H1 (cell line): Measurements from ENCODE around the gene TIMP3. TPM values are rescaled to one million over a fixed set of nuclear protein-coding genes. Genes with fewer than 3 reads are reported as not detected.

Experiments used
- CTCF ChIA-PET: fragments of 300-600 bp; sonication (Branson Sonifier 250); formaldehyde crosslinking; loops from one replicate; lab custom pipeline; 2021; ENCODE audit not compliant: partially characterized antibody; lab: Charles Lee
- POLR2A ChIA-PET: fragments of 300-600 bp; sonication (Branson Sonifier 250); formaldehyde crosslinking; loops from one replicate; lab custom pipeline; 2021; ENCODE audit warnings: inconsistent platforms; ENCODE audit not compliant: partially characterized antibody; lab: Charles Lee
- DNase-seq, 2 experiments: peaks; one replicate each; pipeline versions ENCODE4 v3.0.0 to v3.0.0-alpha.2; 2010 to 2022; ENCODE audit warnings: low spot score in 2 of 2, low read depth in 1 of 2, mixed read lengths in 1 of 2
- FAIRE-seq: peaks from 2 replicates; lab custom pipeline; 2011; peaks lifted over from hg19 to GRCh38; lab: Jason Lieb, UNC
- H2AFZ ChIP-seq: 2 replicates; pipeline ENCODE4 v1.8.1; 2012; ENCODE audit warnings: low read length, inconsistent platforms
- H2AK5ac ChIP-seq: 2 replicates; pipeline ENCODE4 v1.6.1; 2013; ENCODE audit warnings: low read depth, low read length
- H2BK120ac ChIP-seq: replicated peaks from 2 replicates; pipeline ENCODE3; 2013; ENCODE audit warnings: low read depth, low read length, inconsistent platforms
- H2BK12ac ChIP-seq: 2 replicates; pipeline ENCODE4 v1.6.1; 2013; ENCODE audit warnings: low read depth, low read length
- H2BK15ac ChIP-seq: 2 replicates; pipeline ENCODE4 v1.6.1; 2013; ENCODE audit warnings: low read length
- H2BK20ac ChIP-seq: 2 replicates; pipeline ENCODE4 v1.6.1; 2013; ENCODE audit warnings: low read length
- H2BK5ac ChIP-seq: 2 replicates; pipeline ENCODE4 v1.6.1; 2013; ENCODE audit warnings: low read depth, low read length
- H3K14ac ChIP-seq: 2 replicates; pipeline ENCODE4 v1.6.1; 2013; ENCODE audit warnings: inconsistent platforms; ENCODE audit not compliant: insufficient read length
- H3K18ac ChIP-seq: 2 replicates; pipeline ENCODE4 v1.6.1; 2013; ENCODE audit warnings: low read length; ENCODE audit errors: extremely low read depth
- H3K23ac ChIP-seq: 2 replicates; pipeline ENCODE4 v1.6.1; 2013; ENCODE audit warnings: inconsistent platforms; ENCODE audit not compliant: insufficient read length
- H3K23me2 ChIP-seq: 2 replicates; pipeline ENCODE4 v1.6.1; 2013; ENCODE audit warnings: low read depth, low read length
- H3K27ac ChIP-seq: 2 replicates; pipeline ENCODE4 v1.6.1; 2011; ENCODE audit warnings: low read depth, low read length, inconsistent platforms
- H3K27me3 ChIP-seq, 4 experiments: replicated peaks in 1 of 4; 1 replicate in 1 of 4; 2 replicates in 3 of 4; pipeline versions ENCODE4 v1.6.1 to v1.8.1; 2011 to 2013; ENCODE audit warnings: low read length in 3 of 4, mild to moderate bottlenecking in 3 of 4, inconsistent platforms in 2 of 4, mixed read lengths in 2 of 4, moderate library complexity in 1 of 4; ENCODE audit not compliant: control insufficient read depth in 3 of 4, insufficient read depth in 3 of 4; ENCODE audit errors: extremely low read depth in 1 of 4
- H3K36me3 ChIP-seq, 4 experiments: 2 replicates each; pipeline versions ENCODE4 v1.6.1 to v1.8.1; 2011 to 2013; ENCODE audit warnings: mild to moderate bottlenecking in 4 of 4, low read length in 3 of 4, moderate library complexity in 2 of 4, control low read depth in 1 of 4, inconsistent platforms in 1 of 4; ENCODE audit not compliant: insufficient read depth in 4 of 4, control insufficient read depth in 2 of 4
- H3K4ac ChIP-seq: replicated peaks from 2 replicates; pipeline ENCODE3; 2013; ENCODE audit warnings: low read length, low read depth, mixed read lengths, inconsistent platforms; ENCODE audit not compliant: insufficient read length
- H3K4me1 ChIP-seq, 4 experiments: replicated peaks in 1 of 4; 1 replicate in 1 of 4; 2 replicates in 3 of 4; pipeline versions ENCODE4 v1.6.1 to v1.8.1; 2011 to 2013; ENCODE audit warnings: low read length in 3 of 4, inconsistent platforms in 2 of 4, mixed read lengths in 1 of 4; ENCODE audit not compliant: insufficient read depth in 4 of 4, control insufficient read depth in 3 of 4
- H3K4me2 ChIP-seq, 2 experiments: 2 replicates each; pipeline versions ENCODE4 v1.6.1 to v1.8.1; 2011 to 2013; ENCODE audit warnings: low read depth in 2 of 2, low read length in 2 of 2, control low read depth in 1 of 2, inconsistent platforms in 1 of 2, mild to moderate bottlenecking in 1 of 2; ENCODE audit not compliant: insufficient read depth in 1 of 2
- H3K4me3 ChIP-seq, 4 experiments: fragments of 200-600, 300-600 bp in 1 of 4; sonication (generic), shearing (Covaris generic), sonication (Bioruptor Twin) in 1 of 4; 2 replicates each; pipeline versions ENCODE4 v1.5.1 to v1.8.1; 2011 to 2016; ENCODE audit warnings: low read length in 4 of 4, low read depth in 3 of 4, control low read depth in 2 of 4, inconsistent platforms in 2 of 4, mild to moderate bottlenecking in 2 of 4, mixed read lengths in 1 of 4, moderate library complexity in 1 of 4; ENCODE audit not compliant: insufficient read depth in 2 of 4; ENCODE audit errors: extremely low read depth in 1 of 4
- H3K56ac ChIP-seq: replicated peaks from 2 replicates; pipeline ENCODE3; 2013; ENCODE audit warnings: low read depth, mild to moderate bottlenecking, mixed read lengths, low read length, inconsistent platforms; ENCODE audit not compliant: insufficient read length
- H3K79me1 ChIP-seq: 2 replicates; pipeline ENCODE4 v1.6.1; 2013; ENCODE audit warnings: low read depth, low read length, control low read depth
- H3K79me2 ChIP-seq, 2 experiments: 2 replicates each; pipeline versions ENCODE4 v1.6.1 to v1.8.1; 2012 to 2013; ENCODE audit warnings: low read length in 2 of 2, mild to moderate bottlenecking in 2 of 2, inconsistent platforms in 1 of 2; ENCODE audit not compliant: insufficient read depth in 2 of 2, control insufficient read depth in 1 of 2
- H3K9ac ChIP-seq, 4 experiments: replicated peaks in 1 of 4; 1 replicate in 1 of 4; 2 replicates in 3 of 4; pipeline versions ENCODE4 v1.6.1 to v1.8.1; 2011 to 2013; ENCODE audit warnings: low read depth in 3 of 4, low read length in 3 of 4, control low read depth in 2 of 4, mild to moderate bottlenecking in 2 of 4, moderate library complexity in 2 of 4, inconsistent platforms in 1 of 4; ENCODE audit errors: extremely low read depth in 1 of 4
- H3K9me3 ChIP-seq, 2 experiments: 2 replicates each; pipeline versions ENCODE4 v1.6.1 to v1.8.1; 2012 to 2013; ENCODE audit warnings: mild to moderate bottlenecking in 2 of 2, moderate library complexity in 2 of 2, control low read depth in 1 of 2, inconsistent platforms in 1 of 2, low read depth in 1 of 2, low read length in 1 of 2, mixed read lengths in 1 of 2; ENCODE audit not compliant: insufficient read depth in 2 of 2
- H4K20me1 ChIP-seq, 2 experiments: replicated peaks in 1 of 2; 2 replicates each; pipeline versions ENCODE3 to v1.8.1; 2011 to 2013; ENCODE audit warnings: inconsistent platforms in 2 of 2, low read length in 2 of 2, mild to moderate bottlenecking in 1 of 2; ENCODE audit not compliant: insufficient read depth in 2 of 2, control insufficient read depth in 1 of 2
- H4K5ac ChIP-seq: 2 replicates; pipeline ENCODE4 v1.6.1; 2013; ENCODE audit warnings: low read length, low read depth, mixed read lengths, inconsistent platforms; ENCODE audit not compliant: insufficient read length
- H4K8ac ChIP-seq: 2 replicates; pipeline ENCODE4 v1.8.0; 2013; ENCODE audit warnings: mild to moderate bottlenecking, moderate library complexity, low read length, inconsistent platforms; ENCODE audit not compliant: insufficient read depth; ENCODE audit errors: extremely low read depth
- H4K91ac ChIP-seq: replicated peaks from 2 replicates; pipeline ENCODE3; 2013; ENCODE audit warnings: low read length, mixed read lengths, inconsistent platforms; ENCODE audit not compliant: insufficient read length
- ATF2 ChIP-seq: IDR thresholded peaks from 2 replicates; pipeline ENCODE4 v1.6.1; 2012; ENCODE audit warnings: low read length, inconsistent platforms
- BACH1 ChIP-seq: IDR thresholded peaks from 2 replicates; pipeline ENCODE4 v1.6.1; 2012; ENCODE audit warnings: low read length, improper control_type of control experiment
- CEBPB ChIP-seq: IDR thresholded peaks from 2 replicates; pipeline ENCODE4 v1.6.1; 2012; ENCODE audit warnings: low read depth, low read length
- CTBP2 ChIP-seq: IDR thresholded peaks from 2 replicates; pipeline ENCODE4 v1.7.0; 2011; ENCODE audit warnings: borderline replicate concordance, mild to moderate bottlenecking, moderate library complexity, mixed read lengths, low read length; ENCODE audit not compliant: insufficient read depth, insufficient read length
- KDM5A ChIP-seq: fragments of 200-600 bp; IDR thresholded peaks from 2 replicates; pipeline ENCODE4 v1.7.1; 2012; ENCODE audit warnings: mild to moderate bottlenecking, low read length, inconsistent platforms, mixed read lengths
- MAFK ChIP-seq: IDR thresholded peaks from 2 replicates; pipeline ENCODE4 v1.6.1; 2012; ENCODE audit warnings: low read depth, mild to moderate bottlenecking, improper control_type of control experiment, low read length
- SAP30 ChIP-seq: fragments of 300-600 bp; sonication (generic); IDR thresholded peaks from 2 replicates; pipeline ENCODE4 v1.7.1; 2012; ENCODE audit warnings: low read length, moderate library complexity, mild to moderate bottlenecking, inconsistent platforms; ENCODE audit not compliant: insufficient read depth, insufficient replicate concordance
- SIN3A ChIP-seq, 2 experiments: IDR thresholded peaks in 1 of 2; conservative IDR thresholded peaks in 1 of 2; 2 replicates each; pipeline ENCODE4 v1.6.1; 2011 to 2012; ENCODE audit warnings: low read length in 2 of 2, improper control_type of control experiment in 1 of 2, low read depth in 1 of 2, mild to moderate bottlenecking in 1 of 2
- TAF1 ChIP-seq: IDR thresholded peaks from 2 replicates; pipeline ENCODE4 v1.6.1; 2011; ENCODE audit warnings: mild to moderate bottlenecking, low read depth, low read length
- ZNF274 ChIP-seq: IDR thresholded peaks from 2 replicates; pipeline ENCODE4 v1.7.0; 2012; ENCODE audit warnings: low read length, borderline replicate concordance; ENCODE audit errors: extremely low read depth
- WGBS, 2 experiments: shearing (Covaris generic) in 1 of 2; methylation state at CpG; one replicate each; pipeline versions ENCODE4 v1.1.6 to v1.1.7; 2013 to 2015; ENCODE audit warnings: low lambda C conversion rate in 2 of 2, mixed read lengths in 2 of 2, inconsistent platforms in 1 of 2, low coverage in 1 of 2, missing lambda C conversion rate in 1 of 2; ENCODE audit not compliant: insufficient replicate concordance in 2 of 2, insufficient coverage in 1 of 2, insufficient read length in 1 of 2; ENCODE audit errors: extremely low coverage in 1 of 2, missing lambda C conversion rate in 1 of 2; 5-methylcytosine and 5-hydroxymethylcytosine counted together
- polyA plus RNA-seq, 7 experiments: library from polyadenylated mRNA; depleted of rRNA in 3 of 7; stranded (reverse) in 5 of 7; unstranded in 2 of 7; fragments of >200 nt in 5 of 7; fragments of 200-250 nt in 2 of 7; gene quantifications; 1 replicate in 5 of 7; 2 replicates in 1 of 7; 4 replicates in 1 of 7; pipeline versions ENCODE4 v1.2.1 to v1.2.3, GENCODE V29; 2011 to 2013; ENCODE audit warnings: missing spikeins in 2 of 7, mixed read lengths in 2 of 7
- total RNA-seq: library from RNA; stranded (reverse); fragmentation: NEBNext Ultra II Directional; extraction: Animal tissue kit (Norgen Biotek cat#: 25700); gene quantifications from 2 replicates; pipeline ENCODE4 v1.2.1, GENCODE V29; 2021

Gene TIMP3
- total and polyA plus RNA-seq, 2 of the 8 experiments (the other 6 are each of a cell fraction or from before 2014, with no cell fraction given), result 1.3 to 4.7 TPM

GRCh38 chr22:32832174-32832573, 30.7 kb downstream of the TIMP3 start:
- no peak overlapping the region for H2BK15ac ChIP-seq
- H3K18ac ChIP-seq, result no peak overlapping the region
- H3K79me2 ChIP-seq, result no peaks in the 10 kb centered on the region
- H3K23ac ChIP-seq, result no peak overlapping the region
- no peak overlapping the region for H4K5ac ChIP-seq
- FAIRE-seq (no peak), DNase-seq (no peak)
- H3K14ac ChIP-seq, result no peak overlapping the region
- POLR2A ChIA-PET, result no interaction called here
- H2BK20ac ChIP-seq, result no peak overlapping the region
- peaks cover 0 to 4% of the 10 kb centered on the region in 2 experiments for H4K20me1 ChIP-seq
- H3K4me2 ChIP-seq, result no peak overlapping the region
- H3K23me2 ChIP-seq, result 0 out of 2 replicates have a peak, but pooled peaks cover 2% of the 10 kb centered on the region
- no peak overlapping the region for H2BK120ac ChIP-seq
- 97% methylated on average over 4 of the region's 4 CpGs; no CpG with 5 or more reads in 1 of the 2 experiments for WGBS, 2 experiments
- H4K8ac ChIP-seq, result no peak overlapping the region
- no peaks in the 10 kb centered on the region for H3K79me1 ChIP-seq
- no peak overlapping the region for H2BK12ac ChIP-seq
- H4K91ac ChIP-seq, result no peak overlapping the region
- CTCF ChIA-PET, result interaction anchor here (1.1 to 3.3 kb wide), 7 partner anchors 12 to 169 kb away, joined by 3 to 20 read pairs (median 4); no protein-coding TSS in a partner anchor
- H3K4ac ChIP-seq, result no peak overlapping the region
- H2AK5ac ChIP-seq, result no peak overlapping the region
- TF ChIP-seq CTBP2, result no peak
- no peak for TF ChIP-seq KDM5A
- no peak for TF ChIP-seq MAFK
- no peak for TF ChIP-seq ZNF274
- TF ChIP-seq BACH1, result no peak
- TF ChIP-seq ATF2, result no peak
- TF ChIP-seq TAF1, result no peak
- TF ChIP-seq SAP30, result no peak
- TF ChIP-seq CEBPB, result no peak
- TF ChIP-seq SIN3A (conservative IDR thresholded peaks at IDR 0.05 in 1 of 2, IDR thresholded peaks at IDR 0.05 in 1 of 2; ENCODE audit: low read depth in 1 of 2, low read length in 2 of 2), result no peak
- H3K36me3 ChIP-seq, result no peaks in the 10 kb centered on the region
- H2BK5ac ChIP-seq, result no peak overlapping the region
- no peak overlapping the region for H3K27ac ChIP-seq
- no peak overlapping the region for H3K4me3 ChIP-seq
- no peaks in the 10 kb centered on the region for H3K9me3 ChIP-seq
- H3K27me3 ChIP-seq, result no peaks in the 10 kb centered on the region
- H3K56ac ChIP-seq, result no peak overlapping the region
- no peak overlapping the region for H2AFZ ChIP-seq
- H3K4me1 ChIP-seq, result peaks cover 5 to 14% (median 8%) of the 10 kb centered on the region in 4 experiments
- no peak overlapping the region for H3K9ac ChIP-seq
